Stimulated activated naive B cell treated with anti-CD40 and anti-IgM and Interleukin-4, amounts not matched to agents 10 μg/mL and 1 μg/mL and 100 μg/mL, for 72 hours (primary cell): ENCODE data around the gene ZW10.
"Not testable (repeated sequence)": the region's sequence is repeated elsewhere in the genome, so short reads cannot be mapped to it uniquely, and the experiment has no call there.

ENCODE experiments used
- ATAC-seq, 2 donors: fragments of 150-1000 bp; cut with Tn5 transposase; replicated peaks; 2 replicates each; pipeline ENCODE4 v1.10.0; 2021; ENCODE audit warnings: moderate library complexity in 1 of 2
- DNase-seq: peaks from one replicate; pipeline ENCODE4 v3.0.0; 2021
- H3K27ac Mint-ChIP-seq: one replicate; pipeline ENCODE4 v1.8.0; 2022; ENCODE audit warnings: mild to moderate bottlenecking, mixed read lengths
- H3K27me3 Mint-ChIP-seq, 2 donors: one replicate each; pipeline ENCODE4 v1.8.0; 2022; ENCODE audit warnings: mixed read lengths in 2 of 2
- H3K36me3 Mint-ChIP-seq, 2 donors: one replicate each; pipeline ENCODE4 v1.8.0; 2022; ENCODE audit warnings: mixed read lengths in 2 of 2, mild to moderate bottlenecking in 1 of 2
- H3K4me1 Mint-ChIP-seq, 2 donors: one replicate each; pipeline ENCODE4 v1.8.0; 2022; ENCODE audit warnings: mixed read lengths in 2 of 2, mild to moderate bottlenecking in 1 of 2
- H3K4me3 Mint-ChIP-seq, 2 donors: one replicate each; pipeline ENCODE4 v1.8.0; 2022; ENCODE audit warnings: mild to moderate bottlenecking in 2 of 2, mixed read lengths in 2 of 2, moderate library complexity in 1 of 2
- H3K9me3 Mint-ChIP-seq, 2 donors: one replicate each; pipeline ENCODE4 v1.8.0; 2022; ENCODE audit warnings: mixed read lengths in 2 of 2, mild to moderate bottlenecking in 1 of 2

The ZW10 gene, protein sequence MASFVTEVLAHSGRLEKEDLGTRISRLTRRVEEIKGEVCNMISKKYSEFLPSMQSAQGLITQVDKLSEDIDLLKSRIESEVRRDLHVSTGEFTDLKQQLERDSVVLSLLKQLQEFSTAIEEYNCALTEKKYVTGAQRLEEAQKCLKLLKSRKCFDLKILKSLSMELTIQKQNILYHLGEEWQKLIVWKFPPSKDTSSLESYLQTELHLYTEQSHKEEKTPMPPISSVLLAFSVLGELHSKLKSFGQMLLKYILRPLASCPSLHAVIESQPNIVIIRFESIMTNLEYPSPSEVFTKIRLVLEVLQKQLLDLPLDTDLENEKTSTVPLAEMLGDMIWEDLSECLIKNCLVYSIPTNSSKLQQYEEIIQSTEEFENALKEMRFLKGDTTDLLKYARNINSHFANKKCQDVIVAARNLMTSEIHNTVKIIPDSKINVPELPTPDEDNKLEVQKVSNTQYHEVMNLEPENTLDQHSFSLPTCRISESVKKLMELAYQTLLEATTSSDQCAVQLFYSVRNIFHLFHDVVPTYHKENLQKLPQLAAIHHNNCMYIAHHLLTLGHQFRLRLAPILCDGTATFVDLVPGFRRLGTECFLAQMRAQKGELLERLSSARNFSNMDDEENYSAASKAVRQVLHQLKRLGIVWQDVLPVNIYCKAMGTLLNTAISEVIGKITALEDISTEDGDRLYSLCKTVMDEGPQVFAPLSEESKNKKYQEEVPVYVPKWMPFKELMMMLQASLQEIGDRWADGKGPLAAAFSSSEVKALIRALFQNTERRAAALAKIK

GRCh38 chr11:113773416-113774173 is at the start of gene ZW10:
Gene ZW10 (minus strand): TSS chr11:113773692. CDS start chr11:113773666, 26 bp downstream.
- peaks cover 3 to 12% of the 10 kb centered on the region in 2 donors for H3K36me3 Mint-ChIP-seq
- H3K4me1 Mint-ChIP-seq: peaks cover 14 to 17% of the 10 kb centered on the region in 2 donors
- no peaks in the 10 kb centered on the region for H3K9me3 Mint-ChIP-seq
- H3K4me3 Mint-ChIP-seq: peak within 1 kb of the TSS; percentile 95 to 100
- DNase-seq (peak; percentile 92), ATAC-seq (peak; percentile 99)
- peaks cover 6 to 7% of the 10 kb centered on the region in 2 donors for H3K27me3 Mint-ChIP-seq
- H3K27ac Mint-ChIP-seq: peak within 1 kb of the TSS; percentile 99

DNA sequence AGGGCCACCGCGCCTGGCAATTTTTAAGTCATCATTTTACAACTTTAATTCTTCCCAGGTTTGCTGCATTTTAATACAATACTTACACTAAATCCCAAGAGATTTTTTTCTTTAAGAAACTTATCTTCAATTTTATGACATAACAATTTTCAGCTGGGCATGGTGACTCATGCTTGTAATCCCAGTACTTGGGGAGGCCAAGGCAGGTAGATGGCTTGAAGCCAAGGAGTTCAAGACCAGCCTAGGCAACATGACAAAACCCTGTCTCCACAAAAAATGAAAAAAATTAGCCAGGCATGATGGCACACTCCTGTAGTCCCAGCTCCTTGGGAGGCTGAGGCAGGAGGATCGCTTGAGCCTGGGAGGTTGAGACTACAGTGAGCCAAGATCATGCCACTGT is 44.9 kb upstream of the ZW10 start:
- H3K4me3 Mint-ChIP-seq: no peak overlapping the region
- no peaks in the 10 kb centered on the region for H3K27me3 Mint-ChIP-seq
- peaks cover 31 to 48% of the 10 kb centered on the region in 2 donors for H3K36me3 Mint-ChIP-seq
- ATAC-seq (no peak), DNase-seq (no peak)
- H3K4me1 Mint-ChIP-seq: peaks cover 0 to 2% of the 10 kb centered on the region in 2 donors
- H3K27ac Mint-ChIP-seq: no peak overlapping the region
- no peaks in the 10 kb centered on the region for H3K9me3 Mint-ChIP-seq

GRCh38 chr11:113817626-113818025 is 44.1 kb upstream of the ZW10 start:
- Mint-ChIP-seq H3K27ac (no peak overlapping the region), H3K4me3 (no peak overlapping the region), H3K27me3 (no peaks in the 10 kb centered on the region), H3K9me3 (no peaks in the 10 kb centered on the region), H3K4me1 (peaks cover 0 to 2% of the 10 kb centered on the region in 2 donors), H3K36me3 (peaks cover 26 to 46% of the 10 kb centered on the region in 2 donors)
- DNase-seq (no peak), ATAC-seq (no peak)

GRCh38 chr11:113817162-113817561 is 43.7 kb upstream of the ZW10 start:
- no peak for DNase-seq
- Mint-ChIP-seq H3K4me3 (no peak overlapping the region), H3K4me1 (peaks cover 0 to 2% of the 10 kb centered on the region in 2 donors), H3K27ac (no peak overlapping the region), H3K9me3 (no peaks in the 10 kb centered on the region), H3K36me3 (peaks cover 23 to 46% of the 10 kb centered on the region in 2 donors), H3K27me3 (no peaks in the 10 kb centered on the region)
- ATAC-seq: no peak

GRCh38 chr11:113814181-113814580 is 40.7 kb upstream of the ZW10 start:
- no peaks in the 10 kb centered on the region for H3K4me1 Mint-ChIP-seq
- H3K4me3 Mint-ChIP-seq: no peak overlapping the region
- H3K27ac Mint-ChIP-seq: no peak overlapping the region
- DNase-seq (no peak), ATAC-seq (no peak)
- H3K9me3 Mint-ChIP-seq: no peaks in the 10 kb centered on the region
- H3K27me3 Mint-ChIP-seq: no peaks in the 10 kb centered on the region
- H3K36me3 Mint-ChIP-seq: peaks cover 16 to 33% of the 10 kb centered on the region in 2 donors

GRCh38 chr11:113808931-113809330 is 35.4 kb upstream of the ZW10 start:
- H3K27ac Mint-ChIP-seq: no peak overlapping the region
- peaks cover 12 to 24% of the 10 kb centered on the region in 2 donors for H3K36me3 Mint-ChIP-seq

GRCh38 chr11:113806406-113806805 is 32.9 kb upstream of the ZW10 start:
- peaks cover 18 to 32% of the 10 kb centered on the region in 2 donors for H3K36me3 Mint-ChIP-seq
- peak; percentile 81 to 85 for ATAC-seq

More at GRCh38 chr11:113808931-113809330, 35.4 kb upstream of the ZW10 start:
- Mint-ChIP-seq H3K27me3 (no peaks in the 10 kb centered on the region), H3K4me3 (no peak overlapping the region), H3K9me3 (no peaks in the 10 kb centered on the region), H3K4me1 (peaks cover 3 to 4% of the 10 kb centered on the region in 2 donors)
- DNase-seq: no peak
- no peak for ATAC-seq

DNA sequence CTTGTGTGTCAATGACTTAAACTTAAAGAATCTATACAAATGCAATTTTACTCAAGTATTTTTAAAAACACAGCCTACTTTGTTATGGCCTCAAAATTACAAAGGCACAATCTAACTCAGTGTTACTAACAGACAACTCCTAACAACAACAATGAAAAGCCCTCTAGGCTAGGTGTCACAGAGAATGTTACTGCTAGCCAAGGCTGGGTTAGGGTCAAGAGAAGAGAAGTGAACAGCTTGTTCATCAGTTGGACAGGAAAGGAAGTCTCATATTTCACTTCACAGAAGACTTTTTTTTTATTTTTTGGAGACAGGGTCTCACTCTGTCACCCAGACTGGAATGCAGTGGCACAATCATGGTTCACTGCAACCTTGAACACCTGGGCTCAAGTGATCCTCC is 32.1 kb upstream of the ZW10 start:
- H3K4me1 Mint-ChIP-seq: peaks cover 3 to 4% of the 10 kb centered on the region in 2 donors
- H3K9me3 Mint-ChIP-seq: no peaks in the 10 kb centered on the region
- no peaks in the 10 kb centered on the region for H3K27me3 Mint-ChIP-seq
- H3K27ac Mint-ChIP-seq: no peak overlapping the region
- DNase-seq (no peak), ATAC-seq (no peak)
- H3K36me3 Mint-ChIP-seq: peaks cover 26 to 40% of the 10 kb centered on the region in 2 donors
- no peak overlapping the region for H3K4me3 Mint-ChIP-seq

More at GRCh38 chr11:113806406-113806805, 32.9 kb upstream of the ZW10 start:
- no peaks in the 10 kb centered on the region for H3K9me3 Mint-ChIP-seq
- peak; percentile 20 for DNase-seq
- peak overlapping the region; percentile 11 for H3K27ac Mint-ChIP-seq
- no peak overlapping the region for H3K4me3 Mint-ChIP-seq
- no peaks in the 10 kb centered on the region for H3K27me3 Mint-ChIP-seq
- peaks cover 3 to 4% of the 10 kb centered on the region in 2 donors for H3K4me1 Mint-ChIP-seq

DNA sequence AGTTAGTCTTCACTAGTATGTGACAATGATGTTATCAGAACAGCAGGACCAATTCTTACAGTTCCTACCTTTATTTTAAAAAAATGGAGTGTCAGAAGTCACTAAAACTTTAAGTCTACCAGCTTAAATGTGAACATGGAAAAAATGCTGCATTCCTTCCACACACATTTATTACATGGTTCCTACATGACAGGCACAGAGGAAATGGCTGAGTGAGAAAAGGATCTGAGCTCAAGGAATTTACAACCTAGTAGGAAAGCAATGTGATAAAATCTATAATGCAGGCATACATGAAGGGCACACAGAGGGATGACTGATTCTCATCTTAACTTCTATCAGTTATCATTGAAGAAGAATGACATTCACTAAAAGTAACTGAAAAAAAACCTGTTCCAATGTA is 29.1 kb upstream of the ZW10 start:
- ATAC-seq: no peak
- H3K36me3 Mint-ChIP-seq: peaks cover 24 to 37% of the 10 kb centered on the region in 2 donors

DNA sequence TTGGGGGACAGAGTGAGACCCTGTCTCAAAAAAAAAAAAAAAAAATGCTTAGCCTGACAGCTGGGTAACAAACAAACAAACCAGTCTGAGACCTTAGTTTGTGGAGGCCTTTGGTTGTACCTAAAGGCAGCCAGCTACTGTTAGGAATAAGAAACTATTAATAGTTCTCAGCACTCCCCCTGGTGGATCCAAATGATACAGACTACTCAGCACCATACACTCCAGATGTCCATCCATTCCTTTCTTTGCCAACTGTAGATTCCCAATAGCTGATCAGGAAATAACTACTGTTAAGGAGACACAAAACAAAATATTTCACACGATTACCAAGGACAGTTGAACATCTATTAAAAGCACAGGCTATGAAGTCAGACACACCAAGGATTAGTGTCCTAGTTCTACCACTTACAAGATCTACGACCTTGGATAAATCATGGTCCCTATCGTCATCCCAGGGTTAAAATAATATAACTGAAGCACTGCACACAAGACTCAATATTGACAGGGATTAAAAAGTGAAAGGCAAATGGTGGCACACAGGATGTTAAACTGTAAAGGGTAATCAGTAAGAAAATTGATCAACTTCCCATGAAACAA is 23.3 kb upstream of the ZW10 start:
- H3K4me1 Mint-ChIP-seq: no peaks in the 10 kb centered on the region
- H3K27me3 Mint-ChIP-seq: no peaks in the 10 kb centered on the region
- H3K36me3 Mint-ChIP-seq: peaks cover 18 to 19% of the 10 kb centered on the region in 2 donors
- no peak overlapping the region for H3K27ac Mint-ChIP-seq
- no peak overlapping the region for H3K4me3 Mint-ChIP-seq
- H3K9me3 Mint-ChIP-seq: no peaks in the 10 kb centered on the region
- DNase-seq (no peak), ATAC-seq (peak; percentile 67 to 87)

More for the DNA sequence above, 29.1 kb upstream of the ZW10 start:
- Mint-ChIP-seq H3K4me3 (no peak overlapping the region), H3K4me1 (peaks cover 3 to 4% of the 10 kb centered on the region in 2 donors), H3K27ac (no peak overlapping the region), H3K27me3 (no peaks in the 10 kb centered on the region), H3K9me3 (no peaks in the 10 kb centered on the region)
- DNase-seq: no peak

- peaks cover 0 to 4% of the 10 kb centered on the region in 2 donors for H3K36me3 Mint-ChIP-seq
- no peaks in the 10 kb centered on the region for H3K4me1 Mint-ChIP-seq
- H3K4me3 Mint-ChIP-seq: no peak overlapping the region
- ATAC-seq (no peak), DNase-seq (no peak)
- no peaks in the 10 kb centered on the region for H3K9me3 Mint-ChIP-seq
- H3K27me3 Mint-ChIP-seq: peaks cover 8 to 18% of the 10 kb centered on the region in 2 donors
- no peak overlapping the region for H3K27ac Mint-ChIP-seq
Measured at GRCh38 chr11:113789675-113790320, 16.3 kb upstream of the ZW10 start.

DNA sequence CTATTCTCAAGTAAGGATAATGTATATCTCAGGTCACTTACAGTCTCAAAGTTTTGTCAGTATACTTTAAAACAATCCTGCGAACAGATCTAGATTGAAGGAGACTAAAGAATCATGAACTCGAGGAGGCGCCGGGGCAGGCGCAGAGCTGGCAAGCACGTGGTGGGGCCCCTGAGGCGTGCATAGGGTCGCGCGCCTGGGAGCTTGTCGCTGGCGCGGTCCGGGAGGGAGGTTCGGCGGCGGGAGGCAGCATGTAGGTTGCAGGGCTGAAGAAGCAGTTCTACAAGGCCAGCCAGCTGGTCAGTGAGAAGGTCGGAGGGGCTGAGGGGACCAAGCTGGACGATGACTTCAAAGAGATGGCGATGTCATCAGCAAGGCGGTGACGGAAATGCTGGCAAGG is 15.5 kb upstream of the ZW10 start:
- not testable (repeated sequence) for DNase-seq, H3K27ac Mint-ChIP-seq, H3K36me3 Mint-ChIP-seq, H3K9me3 Mint-ChIP-seq, H3K4me1 Mint-ChIP-seq, ATAC-seq, H3K4me3 Mint-ChIP-seq
- H3K27me3 Mint-ChIP-seq: peaks cover 13 to 25% of the 10 kb centered on the region in 2 donors

DNA sequence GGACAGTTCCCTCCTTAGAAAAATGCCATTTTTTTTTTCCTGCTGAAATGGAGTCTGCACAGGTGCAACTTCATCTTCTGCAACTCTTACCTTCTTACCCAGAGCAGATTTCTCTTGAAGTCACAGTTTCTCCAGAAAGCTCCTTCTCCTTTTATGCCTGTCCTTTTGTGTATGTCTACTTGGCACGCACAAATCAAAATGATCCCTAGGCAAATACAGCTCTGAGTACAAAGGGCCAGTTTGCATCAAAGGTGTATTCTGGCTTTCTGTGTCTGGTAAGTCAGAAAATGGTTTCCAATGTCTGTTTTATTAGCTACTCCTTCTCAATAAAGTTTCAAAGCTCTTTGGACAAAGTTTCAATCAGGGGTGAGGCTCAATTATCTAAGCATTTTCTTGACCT is 8.6 kb upstream of the ZW10 start:
- Mint-ChIP-seq H3K9me3 (no peaks in the 10 kb centered on the region), H3K4me1 (no peaks in the 10 kb centered on the region), H3K36me3 (peaks cover 0 to 4% of the 10 kb centered on the region in 2 donors), H3K27ac (no peak overlapping the region), H3K4me3 (no peak overlapping the region), H3K27me3 (peaks cover 35 to 51% of the 10 kb centered on the region in 2 donors)
- ATAC-seq: no peak
- no peak for DNase-seq
